ENCODE data around the gene HNRNPU.

Gene HNRNPU

DNA sequence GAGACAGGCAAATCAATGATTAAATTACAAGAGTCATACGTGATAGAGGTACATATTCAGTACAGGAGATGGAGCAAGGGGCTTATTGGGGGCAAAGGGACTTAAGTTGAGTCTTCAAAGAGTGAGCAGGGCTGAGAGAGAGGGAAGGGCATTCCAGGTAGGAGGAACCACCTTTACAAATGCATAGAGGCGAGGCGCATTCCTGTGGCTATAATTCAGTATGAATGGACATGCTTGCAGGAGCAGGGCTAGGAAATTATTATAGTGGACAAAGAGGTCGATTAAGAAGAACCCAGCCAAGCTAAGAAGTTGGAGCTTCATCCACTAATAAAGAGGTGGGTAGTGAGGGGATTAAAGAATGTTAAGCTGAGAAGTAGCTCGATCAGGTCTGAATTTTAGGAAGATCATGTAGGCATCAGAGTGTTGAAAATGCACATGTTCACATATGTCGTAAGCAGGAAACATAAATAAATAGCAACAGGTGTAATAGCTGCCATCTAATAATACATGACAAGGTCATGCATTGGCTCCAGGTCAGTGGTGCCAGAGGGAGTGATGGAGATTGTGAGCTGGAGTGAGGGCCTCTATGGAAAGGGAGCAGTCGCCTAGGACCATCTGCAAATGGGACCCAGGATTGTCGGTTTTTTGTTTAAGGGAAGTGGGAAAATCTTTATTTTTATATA lies 12.0 kb upstream of the HNRNPU start:
- no peaks in the 10 kb centered on the region for H3K9me3 ChIP-seq (ENCODE audit: control insufficient read depth in 2 of 2, low read length in 2 of 2)
- no peak overlapping the region for H3K9ac ChIP-seq (ENCODE audit: low read length in 2 of 2)
- H3K36me3 ChIP-seq (ENCODE audit: control insufficient read depth in 2 of 2, insufficient read depth in 2 of 2, low read length in 2 of 2) = no peaks in the 10 kb centered on the region

DNA sequence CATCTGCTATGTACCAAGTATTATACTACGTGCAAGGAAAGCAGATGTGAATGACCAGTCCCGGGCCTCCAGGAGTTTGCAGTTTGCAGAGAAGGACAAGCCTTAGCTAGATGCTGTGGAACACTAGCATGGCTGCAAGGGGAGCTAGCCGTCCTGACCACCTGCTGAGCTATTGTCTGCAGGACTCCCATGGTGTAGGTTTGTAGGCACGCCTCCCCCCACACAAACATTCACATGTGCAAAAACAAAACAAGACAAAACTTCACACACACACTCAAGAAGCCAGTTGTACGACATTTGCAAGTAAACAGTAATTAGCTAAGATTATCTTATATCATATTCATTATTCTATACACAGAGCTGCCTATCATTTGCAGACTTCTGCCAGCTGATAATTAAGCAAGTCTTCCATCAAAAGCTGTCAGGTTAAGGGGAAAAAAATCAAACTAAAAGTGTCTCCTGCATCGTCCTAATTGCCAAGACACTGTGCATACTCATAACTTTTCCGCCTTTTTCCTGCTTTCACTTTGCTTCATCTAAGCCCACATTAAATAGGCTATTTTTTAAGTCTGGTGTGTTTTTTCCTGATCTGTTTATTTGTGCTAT lies 10.7 kb upstream of the HNRNPU start:
- Histone ChIP-seq H3K36me3 (ENCODE audit: control insufficient read depth in 2 of 2, insufficient read depth in 2 of 2, low read length in 2 of 2) (no peaks in the 10 kb centered on the region), H3K4me3 (ENCODE audit: low read length in 2 of 2) (no peak overlapping the region), H3K4me1 (ENCODE audit: control insufficient read depth, insufficient read depth, low read length) (no peaks in the 10 kb centered on the region), H3K27ac (ENCODE audit: low read length) (no peak overlapping the region), H3K9ac (ENCODE audit: low read length in 2 of 2) (no peak overlapping the region), H3K9me3 (ENCODE audit: control insufficient read depth in 2 of 2, low read length in 2 of 2) (no peaks in the 10 kb centered on the region), H3K27me3 (ENCODE audit: control insufficient read depth in 1 of 2, insufficient read depth in 2 of 2, low read length in 2 of 2) (no peaks in the 10 kb centered on the region)

More for the DNA sequence above, 12.0 kb upstream of the HNRNPU start:
- Histone ChIP-seq H3K4me1 (ENCODE audit: control insufficient read depth, insufficient read depth, low read length) (no peaks in the 10 kb centered on the region), H3K27me3 (ENCODE audit: control insufficient read depth in 1 of 2, insufficient read depth in 2 of 2, low read length in 2 of 2) (no peaks in the 10 kb centered on the region), H3K27ac (ENCODE audit: low read length) (no peak overlapping the region), H3K4me3 (ENCODE audit: low read length in 2 of 2) (no peak overlapping the region)

DNA sequence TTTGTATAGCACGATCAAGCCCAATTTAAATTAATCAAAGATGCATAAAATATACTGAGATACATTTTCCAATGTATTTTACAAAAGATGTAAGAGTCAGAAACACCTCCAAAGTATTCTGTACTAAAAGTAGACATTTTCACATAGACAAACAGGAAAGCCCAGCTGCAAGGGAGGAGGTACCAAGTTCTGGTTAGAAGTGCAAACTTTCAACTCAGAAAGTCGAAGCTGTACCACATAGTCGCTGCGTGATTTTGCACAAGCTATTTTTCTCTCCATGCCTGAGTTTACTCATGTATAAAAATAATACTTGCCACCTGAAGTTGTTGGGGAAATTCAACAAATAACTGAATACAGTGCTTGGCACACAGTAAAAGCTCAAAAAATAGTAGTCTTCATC lies 5.6 kb upstream of the HNRNPU start:
- H3K4me1 ChIP-seq (ENCODE audit: control insufficient read depth, insufficient read depth, low read length) = peaks cover 3% of the 10 kb centered on the region
- H3K4me3 ChIP-seq (ENCODE audit: low read length in 2 of 2) = no peak overlapping the region
- no peak overlapping the region for H3K9ac ChIP-seq (ENCODE audit: low read length in 2 of 2)
- no peak overlapping the region for H3K27ac ChIP-seq (ENCODE audit: low read length)
- H3K36me3 ChIP-seq (ENCODE audit: control insufficient read depth in 2 of 2, insufficient read depth in 2 of 2, low read length in 2 of 2) = no peaks in the 10 kb centered on the region
- no peaks in the 10 kb centered on the region for H3K27me3 ChIP-seq (ENCODE audit: control insufficient read depth in 1 of 2, insufficient read depth in 2 of 2, low read length in 2 of 2)
- H3K9me3 ChIP-seq (ENCODE audit: control insufficient read depth in 2 of 2, low read length in 2 of 2) = no peaks in the 10 kb centered on the region

DNA sequence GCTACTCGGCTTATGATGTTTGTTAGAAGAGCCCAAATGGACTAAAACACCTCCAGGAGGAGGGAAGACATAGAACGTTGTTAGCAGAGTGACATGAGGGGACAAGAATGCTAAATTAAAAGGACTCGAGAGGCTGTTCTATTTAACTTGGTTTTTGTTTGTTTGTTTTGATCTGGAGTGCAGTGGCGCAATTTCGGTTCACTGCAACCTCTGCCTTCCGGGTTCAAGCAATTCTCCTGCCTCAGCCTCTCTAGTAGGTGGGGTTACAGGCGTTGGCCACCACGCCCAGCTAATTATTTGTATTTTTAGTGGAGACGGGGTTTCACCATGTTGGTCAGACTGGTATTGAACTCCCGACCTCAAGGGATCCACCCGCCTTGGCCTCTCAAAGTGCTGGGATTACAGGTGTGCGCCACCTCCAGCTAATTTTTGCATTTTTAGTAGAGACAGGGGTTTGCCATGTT lies 5.1 kb upstream of the HNRNPU start:
- H3K4me1 ChIP-seq (ENCODE audit: control insufficient read depth, insufficient read depth, low read length) = peaks cover 4% of the 10 kb centered on the region
- no peaks in the 10 kb centered on the region for H3K36me3 ChIP-seq (ENCODE audit: control insufficient read depth in 2 of 2, insufficient read depth in 2 of 2, low read length in 2 of 2)
- no peak overlapping the region for H3K4me3 ChIP-seq (ENCODE audit: low read length in 2 of 2)
- no peak overlapping the region for H3K27ac ChIP-seq (ENCODE audit: low read length)
- H3K9me3 ChIP-seq (ENCODE audit: control insufficient read depth in 2 of 2, low read length in 2 of 2) = no peaks in the 10 kb centered on the region
- no peak overlapping the region for H3K9ac ChIP-seq (ENCODE audit: low read length in 2 of 2)
- no peaks in the 10 kb centered on the region for H3K27me3 ChIP-seq (ENCODE audit: control insufficient read depth in 1 of 2, insufficient read depth in 2 of 2, low read length in 2 of 2)

DNA sequence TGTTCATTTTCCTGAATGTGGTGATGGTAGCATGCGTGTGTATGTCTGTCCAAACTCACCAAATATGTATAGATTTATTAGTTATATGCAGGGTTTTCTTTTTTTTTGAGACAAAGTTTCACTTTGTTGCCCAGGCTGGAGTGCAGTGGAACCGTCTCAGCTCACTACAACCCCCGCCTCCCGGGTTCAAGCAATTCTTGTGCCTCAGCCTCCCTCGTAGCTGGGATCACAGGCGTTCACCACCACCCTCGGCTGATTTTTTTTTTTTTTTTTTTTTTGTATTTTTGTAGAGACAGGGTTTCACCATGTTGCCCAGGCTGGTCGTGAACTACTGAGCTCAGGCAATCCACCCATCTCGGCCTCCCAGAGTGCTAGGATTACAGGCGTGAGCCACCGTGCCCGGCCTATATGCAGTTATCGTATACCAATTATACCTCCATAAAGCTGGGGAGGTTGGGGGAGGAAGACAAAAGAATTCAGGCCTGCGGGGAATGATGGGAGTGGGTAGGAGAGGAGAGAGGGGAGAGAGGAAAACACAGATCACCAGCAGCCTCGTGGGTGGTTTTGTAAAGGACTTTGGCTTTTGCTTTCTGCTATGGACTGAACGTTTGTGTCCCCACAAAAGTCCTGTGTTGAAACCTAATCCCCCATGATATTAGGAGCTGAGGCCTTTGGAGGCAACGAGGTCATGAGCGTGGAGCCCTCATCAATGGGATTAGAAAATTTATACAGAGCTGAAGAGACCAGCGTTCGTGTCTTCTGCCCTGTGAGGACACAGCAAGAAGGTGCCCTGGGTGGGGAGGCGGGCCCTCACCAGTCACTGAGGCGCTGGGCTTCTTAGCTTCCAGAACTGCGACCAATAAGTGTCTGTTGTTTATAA lies 4.4 kb upstream of the HNRNPU start:
- Histone ChIP-seq H3K27me3 (ENCODE audit: control insufficient read depth in 1 of 2, insufficient read depth in 2 of 2, low read length in 2 of 2) (no peaks in the 10 kb centered on the region), H3K9ac (ENCODE audit: low read length in 2 of 2) (no peak overlapping the region), H3K27ac (ENCODE audit: low read length) (no peak overlapping the region), H3K36me3 (ENCODE audit: control insufficient read depth in 2 of 2, insufficient read depth in 2 of 2, low read length in 2 of 2) (no peaks in the 10 kb centered on the region), H3K9me3 (ENCODE audit: control insufficient read depth in 2 of 2, low read length in 2 of 2) (no peaks in the 10 kb centered on the region), H3K4me3 (ENCODE audit: low read length in 2 of 2) (no peak overlapping the region), H3K4me1 (ENCODE audit: control insufficient read depth, insufficient read depth, low read length) (peaks cover 4% of the 10 kb centered on the region)

DNA sequence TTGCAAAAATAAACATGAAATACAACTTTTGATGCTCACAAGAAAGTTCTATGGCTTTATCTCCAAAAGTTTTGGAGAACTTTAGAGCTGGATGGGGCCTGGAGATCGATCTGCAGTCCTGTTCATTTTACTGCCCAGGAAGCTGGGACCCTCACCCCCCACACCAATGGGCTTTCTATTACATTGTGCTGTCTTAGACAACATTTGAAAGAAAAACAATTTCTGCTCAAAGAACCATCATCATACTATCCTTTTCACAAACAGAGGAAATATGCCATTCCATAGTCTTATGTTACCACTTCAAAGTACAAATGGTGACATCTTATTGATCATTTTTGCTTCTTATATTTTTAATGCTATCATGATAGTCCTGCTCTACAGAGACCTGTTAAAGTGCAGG lies 2.0 kb upstream of the HNRNPU start:
- Histone ChIP-seq H3K27ac (ENCODE audit: low read length) (peak overlapping the region; percentile 1), H3K9ac (ENCODE audit: low read length in 2 of 2) (no peak overlapping the region), H3K4me1 (ENCODE audit: control insufficient read depth, insufficient read depth, low read length) (peaks cover 9% of the 10 kb centered on the region), H3K9me3 (ENCODE audit: control insufficient read depth in 2 of 2, low read length in 2 of 2) (no peaks in the 10 kb centered on the region), H3K27me3 (ENCODE audit: control insufficient read depth in 1 of 2, insufficient read depth in 2 of 2, low read length in 2 of 2) (no peaks in the 10 kb centered on the region), H3K36me3 (ENCODE audit: control insufficient read depth in 2 of 2, insufficient read depth in 2 of 2, low read length in 2 of 2) (no peaks in the 10 kb centered on the region), H3K4me3 (ENCODE audit: low read length in 2 of 2) (no peak overlapping the region)

DNA sequence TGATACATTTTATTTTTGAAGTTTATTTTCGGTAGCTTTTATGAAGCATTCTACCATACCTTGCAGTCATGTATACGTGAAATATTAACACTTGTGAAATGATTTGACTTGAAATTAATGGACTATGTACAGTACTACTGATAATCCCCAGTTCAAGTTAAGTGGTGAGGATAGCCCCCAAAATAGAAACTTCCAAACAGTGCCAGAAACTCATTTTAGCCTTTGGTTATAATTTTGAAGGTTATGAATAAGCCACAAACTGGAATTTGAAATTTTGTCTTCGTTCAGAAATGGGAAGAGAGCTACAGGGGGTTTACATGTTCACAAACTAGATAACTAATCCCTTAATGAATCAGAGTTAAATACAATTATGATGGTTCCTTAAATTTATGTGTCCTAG lies 1.5 kb upstream of the HNRNPU start:
- H3K27ac ChIP-seq (ENCODE audit: low read length) = peak overlapping the region; percentile 96
- H3K27me3 ChIP-seq (ENCODE audit: control insufficient read depth in 1 of 2, insufficient read depth in 2 of 2, low read length in 2 of 2) = no peaks in the 10 kb centered on the region
- no peak overlapping the region for H3K4me3 ChIP-seq (ENCODE audit: low read length in 2 of 2)
- H3K36me3 ChIP-seq (ENCODE audit: control insufficient read depth in 2 of 2, insufficient read depth in 2 of 2, low read length in 2 of 2) = no peaks in the 10 kb centered on the region
- no peak overlapping the region for H3K9ac ChIP-seq (ENCODE audit: low read length in 2 of 2)
- H3K9me3 ChIP-seq (ENCODE audit: control insufficient read depth in 2 of 2, low read length in 2 of 2) = no peaks in the 10 kb centered on the region
- H3K4me1 ChIP-seq (ENCODE audit: control insufficient read depth, insufficient read depth, low read length) = peaks cover 14% of the 10 kb centered on the region

DNA sequence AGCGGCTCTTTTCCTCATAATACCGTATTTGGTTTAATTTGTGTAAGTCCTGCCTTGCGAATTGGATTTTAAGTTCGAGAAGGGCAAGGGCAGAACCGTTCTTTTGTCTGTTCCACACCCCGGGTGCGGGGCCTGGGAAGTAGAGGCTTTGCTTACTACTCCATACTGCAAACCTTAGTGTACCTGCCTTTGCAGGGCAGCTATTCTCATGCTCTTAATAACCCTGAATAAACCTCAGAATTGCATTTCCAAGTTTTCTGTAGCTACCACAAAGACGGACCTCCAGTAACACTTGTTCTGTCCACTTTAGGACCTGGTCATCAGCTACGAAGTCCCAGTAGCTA lies 657 bp upstream of the HNRNPU start:
- Histone ChIP-seq H3K9ac (ENCODE audit: low read length in 2 of 2) (peak overlapping the region; percentile 73 to 97), H3K9me3 (ENCODE audit: control insufficient read depth in 2 of 2, low read length in 2 of 2) (no peaks in the 10 kb centered on the region), H3K27me3 (ENCODE audit: control insufficient read depth in 1 of 2, insufficient read depth in 2 of 2, low read length in 2 of 2) (no peaks in the 10 kb centered on the region), H3K27ac (ENCODE audit: low read length) (peak overlapping the region; percentile 96), H3K36me3 (ENCODE audit: control insufficient read depth in 2 of 2, insufficient read depth in 2 of 2, low read length in 2 of 2) (peaks cover 2 to 3% of the 10 kb centered on the region in 2 donors), H3K4me1 (ENCODE audit: control insufficient read depth, insufficient read depth, low read length) (peaks cover 20% of the 10 kb centered on the region), H3K4me3 (ENCODE audit: low read length in 2 of 2) (peak overlapping the region; percentile 52 to 96)

DNA sequence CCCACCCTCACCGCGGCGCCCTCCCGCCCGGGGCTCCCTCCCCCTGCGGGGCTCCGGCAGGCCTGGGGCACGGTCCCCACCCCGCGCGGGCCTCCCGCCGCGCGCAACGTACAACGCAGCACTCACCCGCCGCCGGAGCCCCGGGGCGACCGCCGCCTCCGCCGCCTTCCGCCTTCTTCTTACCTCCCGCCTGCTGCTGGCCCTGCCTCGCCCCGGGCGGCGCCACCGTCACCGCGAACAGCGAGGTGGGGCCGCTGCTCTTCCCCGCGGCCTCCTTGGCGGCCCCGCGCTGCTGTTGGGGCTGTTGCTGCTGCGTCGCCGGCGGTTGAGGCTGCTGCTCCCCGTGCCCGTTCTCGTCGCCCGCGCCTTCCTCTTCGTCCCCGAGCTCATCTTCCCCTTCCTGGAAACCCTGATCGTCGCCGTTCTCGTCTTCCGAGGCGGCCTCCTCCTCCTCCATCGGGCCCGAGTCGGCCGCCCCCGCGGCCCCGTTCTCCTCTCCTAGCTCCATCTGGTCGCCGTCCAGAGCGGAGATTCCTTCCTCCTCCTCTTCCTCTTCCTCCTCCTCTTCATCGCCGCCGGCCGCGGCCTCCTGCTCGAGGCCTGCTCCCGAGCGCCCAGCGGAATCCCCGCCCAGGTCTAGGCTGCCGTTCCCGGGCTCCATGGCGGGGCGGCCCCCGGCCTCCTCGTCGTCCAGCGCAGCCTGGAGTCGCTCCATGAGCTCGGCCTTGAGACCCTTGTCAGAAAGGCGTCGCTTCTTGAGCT lies 671 bp downstream of the HNRNPU start:
- Histone ChIP-seq H3K27me3 (ENCODE audit: control insufficient read depth in 1 of 2, insufficient read depth in 2 of 2, low read length in 2 of 2) (no peaks in the 10 kb centered on the region), H3K9me3 (ENCODE audit: control insufficient read depth in 2 of 2, low read length in 2 of 2) (no peaks in the 10 kb centered on the region), H3K36me3 (ENCODE audit: control insufficient read depth in 2 of 2, insufficient read depth in 2 of 2, low read length in 2 of 2) (peaks cover 12 to 14% of the 10 kb centered on the region in 2 donors), H3K27ac (ENCODE audit: low read length) (peak overlapping the region; percentile 96), H3K4me3 (ENCODE audit: low read length in 2 of 2) (peak overlapping the region; percentile 90 to 96), H3K4me1 (ENCODE audit: control insufficient read depth, insufficient read depth, low read length) (peaks cover 25% of the 10 kb centered on the region), H3K9ac (ENCODE audit: low read length in 2 of 2) (peak overlapping the region; percentile 99 to 100)

DNA sequence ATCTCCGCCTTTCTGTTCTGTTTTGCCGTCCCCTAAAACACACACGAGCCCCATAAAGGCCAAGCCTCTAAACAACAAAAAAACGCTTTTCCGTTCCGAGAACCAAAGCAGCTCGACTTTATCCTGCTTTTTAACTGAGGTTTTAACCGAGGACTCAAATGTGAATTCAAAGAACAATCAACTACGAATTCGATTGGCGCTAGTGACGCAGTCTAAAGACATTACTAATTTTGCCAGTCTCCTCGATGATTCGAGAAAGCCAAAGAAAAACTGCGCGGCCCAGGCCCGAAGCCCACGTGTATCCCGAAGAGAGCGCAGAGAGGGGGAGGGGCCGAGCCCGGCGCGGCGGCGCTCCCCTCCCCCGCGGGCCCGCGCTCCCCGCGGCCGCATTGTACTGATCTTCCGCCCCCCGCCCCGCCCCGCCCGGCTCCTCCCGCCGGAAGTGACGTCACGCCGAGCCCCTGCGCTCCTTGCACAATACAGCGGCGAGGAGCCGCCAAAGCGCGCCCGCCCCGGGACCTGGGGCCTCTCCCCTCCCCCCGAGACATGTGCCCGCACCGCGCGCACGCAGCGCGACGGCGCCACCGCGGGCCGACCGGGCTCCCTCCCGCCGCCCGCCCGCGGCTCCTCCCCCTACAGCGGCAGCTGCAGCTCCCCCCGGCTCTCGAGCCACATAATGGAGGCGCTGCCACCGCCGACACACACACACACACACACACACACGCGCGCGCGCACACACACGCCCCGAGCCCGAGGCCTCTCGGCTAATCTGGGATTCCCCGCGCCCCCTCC lies 1.4 kb downstream of the HNRNPU start:
- peaks cover 25% of the 10 kb centered on the region for H3K4me1 ChIP-seq (ENCODE audit: control insufficient read depth, insufficient read depth, low read length)

More for the DNA sequence above, 1.4 kb downstream of the HNRNPU start:
- Histone ChIP-seq H3K27me3 (ENCODE audit: control insufficient read depth in 1 of 2, insufficient read depth in 2 of 2, low read length in 2 of 2) (no peaks in the 10 kb centered on the region), H3K27ac (ENCODE audit: low read length) (peak overlapping the region; percentile 96), H3K4me3 (ENCODE audit: low read length in 2 of 2) (peak overlapping the region; percentile 90 to 96), H3K9me3 (ENCODE audit: control insufficient read depth in 2 of 2, low read length in 2 of 2) (no peaks in the 10 kb centered on the region), H3K36me3 (ENCODE audit: control insufficient read depth in 2 of 2, insufficient read depth in 2 of 2, low read length in 2 of 2) (peaks cover 19 to 20% of the 10 kb centered on the region in 2 donors), H3K9ac (ENCODE audit: low read length in 2 of 2) (peak overlapping the region; percentile 60 to 100)
